Measurements from ENCODE around the gene DUOX2.

DNA sequence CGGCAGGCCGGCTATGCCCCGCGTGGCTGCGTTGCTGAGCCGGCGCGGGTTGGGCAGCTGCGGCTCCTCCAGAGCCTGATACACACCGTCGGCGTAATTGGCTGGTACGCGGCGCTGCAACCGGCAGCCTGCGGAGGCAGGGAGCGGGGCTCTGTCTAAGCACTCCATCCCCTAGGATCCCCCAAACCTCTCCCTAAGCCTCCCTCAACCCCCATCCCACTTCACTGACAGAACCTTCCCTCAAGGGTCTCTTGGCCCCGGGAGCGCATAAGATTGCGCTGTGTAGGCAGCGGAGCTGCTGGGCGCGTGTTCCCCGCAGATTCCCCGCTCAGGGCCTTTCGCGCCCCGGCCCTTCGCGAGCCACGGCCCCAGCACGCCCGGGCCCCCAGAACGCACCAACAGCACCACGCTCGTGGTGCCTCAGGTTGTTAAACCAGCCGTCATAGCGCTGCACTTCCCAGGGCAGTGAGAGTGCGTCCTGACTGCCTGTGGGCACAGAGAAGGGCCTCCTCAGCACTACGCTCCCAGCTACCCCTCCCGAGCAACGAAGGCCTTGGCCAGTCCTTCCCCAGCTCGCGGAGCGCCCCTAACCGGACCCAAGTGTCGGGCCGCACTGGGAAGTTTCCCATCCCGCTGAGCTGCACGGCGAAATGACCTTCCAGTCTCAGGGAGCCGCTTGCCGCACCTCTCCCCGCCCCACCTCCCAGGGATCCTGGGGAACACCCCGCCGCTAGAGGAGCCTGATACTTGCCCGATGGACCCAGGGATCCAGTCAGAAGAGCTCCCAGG lies 1.2 kb downstream of the DUOX2 start:
- TF ChIP-seq, protein P1, sequence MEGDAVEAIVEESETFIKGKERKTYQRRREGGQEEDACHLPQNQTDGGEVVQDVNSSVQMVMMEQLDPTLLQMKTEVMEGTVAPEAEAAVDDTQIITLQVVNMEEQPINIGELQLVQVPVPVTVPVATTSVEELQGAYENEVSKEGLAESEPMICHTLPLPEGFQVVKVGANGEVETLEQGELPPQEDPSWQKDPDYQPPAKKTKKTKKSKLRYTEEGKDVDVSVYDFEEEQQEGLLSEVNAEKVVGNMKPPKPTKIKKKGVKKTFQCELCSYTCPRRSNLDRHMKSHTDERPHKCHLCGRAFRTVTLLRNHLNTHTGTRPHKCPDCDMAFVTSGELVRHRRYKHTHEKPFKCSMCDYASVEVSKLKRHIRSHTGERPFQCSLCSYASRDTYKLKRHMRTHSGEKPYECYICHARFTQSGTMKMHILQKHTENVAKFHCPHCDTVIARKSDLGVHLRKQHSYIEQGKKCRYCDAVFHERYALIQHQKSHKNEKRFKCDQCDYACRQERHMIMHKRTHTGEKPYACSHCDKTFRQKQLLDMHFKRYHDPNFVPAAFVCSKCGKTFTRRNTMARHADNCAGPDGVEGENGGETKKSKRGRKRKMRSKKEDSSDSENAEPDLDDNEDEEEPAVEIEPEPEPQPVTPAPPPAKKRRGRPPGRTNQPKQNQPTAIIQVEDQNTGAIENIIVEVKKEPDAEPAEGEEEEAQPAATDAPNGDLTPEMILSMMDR (IDR thresholded peaks at IDR 0.05), result no peak
- TF ChIP-seq POLR2A (IDR thresholded peaks at IDR 0.05), result no peak

All from testis (tissue), 2 donors.